Measurements from ENCODE around the gene TMEM204. TPM values are rescaled to one million over a fixed set of nuclear protein-coding genes. Genes with fewer than 3 reads are reported as not detected.

The TMEM204 gene
- total RNA-seq, 2 experiments from 2014 or later, result 42.9 to 43.5 TPM

- H3K4me3 Mint-ChIP-seq, result no peak overlapping the region
- H3K27ac Mint-ChIP-seq, result no peak overlapping the region
- H3K9me3 Mint-ChIP-seq, result peaks cover 2% of the 10 kb centered on the region
- POLR2A ChIA-PET, result no interaction called here
- DNase-seq, result no peak
- no peaks in the 10 kb centered on the region for H3K4me1 Mint-ChIP-seq
- no peaks in the 10 kb centered on the region for H3K36me3 Mint-ChIP-seq (ENCODE audit: low read depth)
- CTCF ChIA-PET, result no interaction called here
- no peaks in the 10 kb centered on the region for H3K27me3 Mint-ChIP-seq
Measured at GRCh38 chr16:1518626-1519135, 14.8 kb upstream of the TMEM204 start.

GRCh38 chr16:1519831-1520230 lies 13.6 kb upstream of the TMEM204 start:
- no peak overlapping the region for H3K4me3 Mint-ChIP-seq
- no peaks in the 10 kb centered on the region for H3K36me3 Mint-ChIP-seq (ENCODE audit: low read depth)
- H3K9me3 Mint-ChIP-seq, result no peaks in the 10 kb centered on the region
- H3K4me1 Mint-ChIP-seq, result no peaks in the 10 kb centered on the region
- no peak for DNase-seq
- POLR2A ChIA-PET, result no interaction called here
- CTCF ChIA-PET, result no interaction called here
- H3K27ac Mint-ChIP-seq, result no peak overlapping the region
- no peaks in the 10 kb centered on the region for H3K27me3 Mint-ChIP-seq

- no peaks in the 10 kb centered on the region for H3K9me3 Mint-ChIP-seq
- H3K4me3 Mint-ChIP-seq, result no peak overlapping the region
- no peak for DNase-seq
- CTCF ChIA-PET, result no interaction called here
- H3K27me3 Mint-ChIP-seq, result no peaks in the 10 kb centered on the region
- peaks cover under 1% of the 10 kb centered on the region for H3K4me1 Mint-ChIP-seq
- POLR2A ChIA-PET, result no interaction called here
- no peak overlapping the region for H3K27ac Mint-ChIP-seq
- no peaks in the 10 kb centered on the region for H3K36me3 Mint-ChIP-seq (ENCODE audit: low read depth)
Measured at GRCh38 chr16:1520461-1520860, 13.0 kb upstream of the TMEM204 start.

GRCh38 chr16:1523581-1524245 lies 9.8 kb upstream of the TMEM204 start:
- Mint-ChIP-seq H3K4me3 (no peak overlapping the region), H3K9me3 (no peaks in the 10 kb centered on the region), H3K27ac (no peak overlapping the region), H3K4me1 (peaks cover 20% of the 10 kb centered on the region), H3K36me3 (ENCODE audit: low read depth) (no peaks in the 10 kb centered on the region), H3K27me3 (no peaks in the 10 kb centered on the region)
- DNase-seq, result no peak
- ChIA-PET CTCF (no interaction called here), POLR2A (interaction anchor here (1.4 kb wide), 1 partner anchor 9 kb away, joined by 5 read pairs; no protein-coding TSS in a partner anchor)

GRCh38 chr16:1524366-1524765 lies 9.1 kb upstream of the TMEM204 start:
- no peaks in the 10 kb centered on the region for H3K9me3 Mint-ChIP-seq
- DNase-seq, result no peak
- ChIA-PET POLR2A (no interaction called here), CTCF (no interaction called here)
- H3K4me3 Mint-ChIP-seq, result no peak overlapping the region
- H3K27ac Mint-ChIP-seq, result no peak overlapping the region
- no peaks in the 10 kb centered on the region for H3K36me3 Mint-ChIP-seq (ENCODE audit: low read depth)
- H3K27me3 Mint-ChIP-seq, result no peaks in the 10 kb centered on the region
- peaks cover 20% of the 10 kb centered on the region for H3K4me1 Mint-ChIP-seq

GRCh38 chr16:1525871-1526607 lies 7.4 kb upstream of the TMEM204 start:
- no peak for DNase-seq
- POLR2A ChIA-PET, result interaction anchor here (1.0 to 1.3 kb wide), 2 partner anchors 9 to 32 kb away, joined by 3 to 4 read pairs; no protein-coding TSS in a partner anchor

GRCh38 chr16:1526608-1527555 lies 6.6 kb upstream of the TMEM204 start:
- Mint-ChIP-seq H3K27ac (peak overlapping the region; percentile 56), H3K9me3 (no peaks in the 10 kb centered on the region), H3K36me3 (ENCODE audit: low read depth) (no peaks in the 10 kb centered on the region), H3K27me3 (no peaks in the 10 kb centered on the region), H3K4me3 (no peak overlapping the region), H3K4me1 (peaks cover 25% of the 10 kb centered on the region)
- POLR2A ChIA-PET, result no interaction called here
- CTCF ChIA-PET, result no interaction called here
- peak; percentile 29 for DNase-seq

More at GRCh38 chr16:1525871-1526607, 7.4 kb upstream of the TMEM204 start:
- Mint-ChIP-seq H3K27ac (no peak overlapping the region), H3K36me3 (ENCODE audit: low read depth) (no peaks in the 10 kb centered on the region), H3K4me1 (peaks cover 25% of the 10 kb centered on the region), H3K27me3 (no peaks in the 10 kb centered on the region), H3K9me3 (no peaks in the 10 kb centered on the region), H3K4me3 (no peak overlapping the region)
- CTCF ChIA-PET, result no interaction called here

- Mint-ChIP-seq H3K36me3 (ENCODE audit: low read depth) (no peaks in the 10 kb centered on the region), H3K4me3 (no peak overlapping the region), H3K9me3 (no peaks in the 10 kb centered on the region), H3K4me1 (peaks cover 30% of the 10 kb centered on the region), H3K27ac (no peak overlapping the region), H3K27me3 (no peaks in the 10 kb centered on the region)
- ChIA-PET POLR2A (no interaction called here), CTCF (no interaction called here)
- DNase-seq, result no peak
Measured at GRCh38 chr16:1527836-1528811, 5.3 kb upstream of the TMEM204 start.

GRCh38 chr16:1528921-1529537 lies 4.4 kb upstream of the TMEM204 start:
- ChIA-PET CTCF (no interaction called here), POLR2A (no interaction called here)
- Mint-ChIP-seq H3K4me3 (no peak overlapping the region), H3K27ac (no peak overlapping the region), H3K9me3 (no peaks in the 10 kb centered on the region), H3K4me1 (peaks cover 33% of the 10 kb centered on the region), H3K27me3 (no peaks in the 10 kb centered on the region), H3K36me3 (ENCODE audit: low read depth) (peaks cover 3% of the 10 kb centered on the region)
- DNase-seq, result no peak

GRCh38 chr16:1530349-1530882 lies 3.0 kb upstream of the TMEM204 start:
- ChIA-PET POLR2A (no interaction called here), CTCF (no interaction called here)
- Mint-ChIP-seq H3K36me3 (ENCODE audit: low read depth) (peaks cover 15% of the 10 kb centered on the region), H3K4me3 (no peak overlapping the region), H3K4me1 (peaks cover 37% of the 10 kb centered on the region), H3K9me3 (no peaks in the 10 kb centered on the region), H3K27ac (no peak overlapping the region), H3K27me3 (no peaks in the 10 kb centered on the region)
- DNase-seq, result no peak

GRCh38 chr16:1530883-1531637 lies 2.4 kb upstream of the TMEM204 start:
- Mint-ChIP-seq H3K4me1 (peaks cover 33% of the 10 kb centered on the region), H3K36me3 (ENCODE audit: low read depth) (peaks cover 21% of the 10 kb centered on the region), H3K27me3 (no peaks in the 10 kb centered on the region), H3K4me3 (no peak overlapping the region), H3K9me3 (no peaks in the 10 kb centered on the region), H3K27ac (no peak overlapping the region)
- DNase-seq, result no peak
- CTCF ChIA-PET, result no interaction called here
- POLR2A ChIA-PET, result no interaction called here

Data from activated CD4-positive, alpha-beta memory T cell treated with anti-CD3 and anti-CD28 coated beads, Interleukin-2, amount 10 ng/mL, durations not matched to agents 7 days and 5 days (primary cell).